ENCODE results near the gene LHB. TPM values are rescaled to one million over a fixed set of nuclear protein-coding genes. Genes with fewer than 3 reads are reported as not detected.
A peak's percentile ranks its signal among the peaks of the same experiment; 100 is the strongest.
"Not testable (repeated sequence)": the region's sequence is repeated elsewhere in the genome, so short reads cannot be mapped to it uniquely, and the experiment has no call there.

The LHB gene
- total RNA-seq, 1 experiment from 2014 or later = 1.8 TPM

DNA sequence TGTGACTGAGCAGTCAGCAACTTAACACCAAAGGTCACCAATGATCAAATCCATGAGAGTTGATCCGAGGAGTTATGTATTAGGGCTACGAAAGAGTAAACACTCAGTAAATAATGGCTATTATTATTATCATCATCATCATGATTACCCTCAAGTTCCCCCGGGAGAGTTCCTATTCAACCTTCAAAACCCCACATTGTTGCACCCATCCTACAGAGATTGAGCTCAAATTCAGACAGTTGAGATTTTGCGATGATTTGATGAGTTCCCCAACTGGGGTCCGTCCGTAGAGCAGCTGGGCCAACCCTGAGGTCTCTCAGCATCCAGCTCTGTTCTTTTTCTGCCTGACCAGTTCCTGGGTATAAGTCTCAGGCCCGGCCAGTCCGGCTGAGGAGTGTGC, 21.2 kb upstream of the LHB start:
- DNase-seq (ENCODE audit: low read depth) = not testable (repeated sequence)

DNA sequence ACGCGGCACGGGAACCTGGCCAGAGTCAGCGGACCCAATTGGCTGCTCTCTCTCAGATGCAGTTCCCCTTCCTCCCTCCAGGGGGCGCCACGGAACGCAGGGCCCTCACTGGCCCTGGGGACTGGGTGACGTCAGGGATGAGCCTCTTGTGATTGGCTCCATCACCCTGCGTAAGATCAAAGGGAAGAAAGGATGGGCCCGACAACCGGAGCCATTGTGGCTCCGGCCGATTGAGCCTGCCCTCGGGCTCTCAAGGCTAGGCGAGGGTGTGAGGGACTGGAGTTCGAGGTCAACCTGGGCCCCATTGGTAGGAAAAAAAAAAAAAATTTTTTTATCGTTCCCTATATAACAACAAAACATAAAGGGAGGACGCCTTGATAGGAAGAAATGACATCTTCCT, 19.9 kb upstream of the LHB start, which contains the start of gene CGB1:
Gene CGB1 (minus strand): TSS at position 81 of the 400 bp plus-strand sequence. CDS start 184 bp downstream, outside the sequence.
- not testable (repeated sequence) for DNase-seq (ENCODE audit: low read depth)

DNA sequence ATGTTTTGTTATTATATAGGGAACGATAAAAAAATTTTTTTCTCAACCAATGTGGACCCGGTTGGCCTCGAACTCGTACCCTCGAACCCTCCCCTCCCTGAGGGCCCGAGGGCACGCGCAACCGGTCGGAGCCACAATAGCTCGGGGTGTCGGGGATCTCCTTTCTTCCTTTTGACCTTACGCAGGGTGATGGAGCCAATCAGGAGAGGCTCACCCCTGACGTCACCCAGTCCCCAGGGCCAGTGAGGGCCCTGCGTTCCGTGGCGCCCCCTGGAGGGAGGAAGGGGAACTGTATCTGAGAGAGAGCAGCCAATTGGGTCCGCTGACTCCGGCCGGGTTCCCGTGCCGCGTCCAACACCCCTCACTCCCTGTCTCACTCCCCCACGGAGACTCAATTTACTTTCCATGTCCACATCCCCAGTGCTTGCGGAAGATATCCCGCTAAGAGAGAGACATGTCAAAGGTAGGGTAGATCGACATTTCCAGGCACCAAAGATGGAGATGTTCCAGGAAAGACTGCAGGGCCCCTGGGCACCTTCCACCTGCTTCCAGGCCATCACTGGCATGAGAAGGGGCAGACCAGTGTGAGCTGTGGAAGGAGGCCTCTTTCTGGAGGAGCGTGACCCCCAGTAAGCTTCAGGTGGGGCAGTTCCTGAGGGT, 14.9 kb upstream of the LHB start, which contains the start of gene CGB2:
Gene CGB2 (plus strand): TSS at position 249 of the 660 bp plus-strand sequence. CDS start 206 bp downstream, at position 455.
- DNase-seq (ENCODE audit: low read depth) = not testable (repeated sequence)

DNA sequence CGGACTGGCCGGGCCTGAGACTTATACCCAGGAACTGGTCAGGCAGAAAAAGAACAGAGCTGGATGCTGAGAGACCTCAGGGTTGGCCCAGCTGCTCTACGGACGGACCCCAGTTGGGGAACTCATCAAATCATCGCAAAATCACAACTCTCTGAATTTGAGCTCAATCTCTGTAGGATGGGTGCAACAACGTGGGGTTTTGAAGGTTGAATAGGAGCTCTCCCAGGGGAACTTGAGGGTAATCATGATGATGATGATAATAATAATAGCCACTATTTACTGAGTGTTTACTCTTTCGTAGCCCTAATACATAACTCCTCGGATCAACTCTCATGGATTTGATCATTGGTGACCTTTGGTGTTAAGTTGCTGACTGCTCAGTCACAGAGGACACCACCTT, 13.4 kb upstream of the LHB start:
- DNase-seq (ENCODE audit: low read depth) = not testable (repeated sequence)

DNA sequence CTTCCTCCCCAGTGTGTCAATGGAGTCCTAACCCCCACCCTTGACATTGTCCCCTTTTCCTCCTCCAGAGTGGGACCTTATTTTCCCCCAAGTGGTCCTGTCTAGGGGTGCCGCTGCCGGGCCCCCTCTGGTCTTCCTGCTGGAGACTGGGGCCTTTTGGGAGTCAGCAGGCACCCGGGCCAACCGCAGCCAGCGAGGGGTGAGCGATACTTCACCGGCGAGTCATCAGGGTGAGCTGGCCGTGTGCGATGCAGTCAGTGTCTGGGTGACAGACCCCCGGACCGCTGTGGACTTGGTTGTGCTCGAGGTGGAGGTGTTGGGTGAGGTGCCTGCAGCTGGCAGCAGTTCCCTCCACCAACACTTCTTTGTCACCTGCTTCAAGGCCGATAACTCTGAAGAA, 12.9 kb upstream of the LHB start:
- DNase-seq (ENCODE audit: low read depth) = peak; percentile 62

DNA sequence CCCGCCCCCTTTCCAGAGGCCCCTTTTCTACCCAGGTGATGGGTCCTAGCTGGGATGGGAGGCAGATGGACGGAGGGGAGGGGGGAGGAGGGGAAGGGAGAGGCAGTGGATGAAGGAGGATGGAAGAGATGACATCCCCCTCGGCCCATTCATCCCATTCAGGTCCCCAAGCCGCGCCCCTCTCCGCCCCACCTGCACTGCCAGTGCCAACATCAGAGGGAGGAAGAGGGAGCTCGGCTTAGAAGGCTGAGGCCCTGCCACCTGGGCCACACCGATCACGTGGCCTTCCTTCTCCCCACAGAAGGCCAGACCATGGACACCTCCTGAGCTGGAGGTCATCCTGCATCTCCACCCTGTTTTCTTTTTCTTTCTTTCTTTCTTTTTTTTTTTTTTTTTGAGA, 11.8 kb upstream of the LHB start:
- DNase-seq (ENCODE audit: low read depth) = not testable (repeated sequence)

DNA sequence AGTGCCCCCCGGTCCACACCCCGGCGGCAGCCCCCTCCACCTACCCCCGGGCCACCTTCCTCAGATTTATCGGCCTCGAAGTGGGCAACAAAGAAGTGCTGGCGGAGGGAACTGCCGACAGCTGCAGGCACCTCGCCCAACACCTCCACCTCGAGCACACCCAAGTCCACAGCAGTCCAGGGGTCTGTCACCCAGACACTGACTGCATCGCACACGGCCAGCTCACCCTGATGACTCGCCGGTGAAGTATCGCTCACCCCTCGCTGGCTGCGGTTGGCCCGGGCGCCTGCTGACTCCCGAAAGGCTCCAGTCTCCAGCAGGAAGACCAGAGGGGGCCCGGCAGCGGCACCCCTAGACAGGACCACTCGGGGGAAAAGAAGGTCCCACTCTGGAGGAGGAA, 8.7 kb upstream of the LHB start:
- peak; percentile 45 for DNase-seq (ENCODE audit: low read depth)

DNA sequence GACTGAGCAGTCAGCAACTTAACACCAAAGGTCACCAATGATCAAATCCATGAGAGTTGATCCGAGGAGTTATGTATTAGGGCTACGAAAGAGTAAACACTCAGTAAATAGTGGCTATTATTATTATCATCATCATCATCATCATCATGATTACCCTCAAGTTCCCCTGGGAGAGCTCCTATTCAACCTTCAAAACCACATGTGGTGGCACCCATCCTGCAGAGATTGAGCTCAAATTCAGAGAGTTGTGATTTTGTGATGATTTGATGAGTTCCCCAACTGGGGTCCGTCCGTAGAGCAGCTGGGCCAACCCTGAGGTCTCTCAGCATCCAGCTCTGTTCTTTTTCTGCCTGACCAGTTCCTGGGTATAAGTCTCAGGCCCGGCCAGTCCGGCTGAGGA, 8.2 kb upstream of the LHB start:
- DNase-seq (ENCODE audit: low read depth) = not testable (repeated sequence)

DNA sequence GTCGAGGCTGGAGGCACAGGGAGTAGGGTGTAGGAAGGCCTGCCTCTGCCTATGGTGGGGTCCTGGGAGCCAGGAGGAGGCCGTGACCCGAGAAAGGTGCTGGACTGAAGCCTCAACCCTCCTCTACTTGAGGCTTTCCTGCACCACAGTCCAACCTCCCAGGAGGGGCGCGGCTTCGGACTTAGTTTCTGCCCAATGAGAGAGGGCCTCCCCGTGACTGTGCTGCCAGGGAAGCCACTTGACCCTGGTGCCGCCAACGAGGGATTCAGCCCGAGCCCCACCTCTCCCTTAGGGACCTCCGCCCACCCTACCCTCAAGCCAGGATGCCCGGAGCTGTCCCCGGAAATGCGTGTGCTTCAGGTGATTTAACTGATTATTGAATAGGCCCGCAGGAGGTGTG, 7.3 kb upstream of the LHB start, which contains the start of gene CGB3:
Gene CGB3 (minus strand): TSS at position 101 of the 400 bp plus-strand sequence. CDS start 362 bp downstream, outside the sequence.
- DNase-seq (ENCODE audit: low read depth) = not testable (repeated sequence)

DNA sequence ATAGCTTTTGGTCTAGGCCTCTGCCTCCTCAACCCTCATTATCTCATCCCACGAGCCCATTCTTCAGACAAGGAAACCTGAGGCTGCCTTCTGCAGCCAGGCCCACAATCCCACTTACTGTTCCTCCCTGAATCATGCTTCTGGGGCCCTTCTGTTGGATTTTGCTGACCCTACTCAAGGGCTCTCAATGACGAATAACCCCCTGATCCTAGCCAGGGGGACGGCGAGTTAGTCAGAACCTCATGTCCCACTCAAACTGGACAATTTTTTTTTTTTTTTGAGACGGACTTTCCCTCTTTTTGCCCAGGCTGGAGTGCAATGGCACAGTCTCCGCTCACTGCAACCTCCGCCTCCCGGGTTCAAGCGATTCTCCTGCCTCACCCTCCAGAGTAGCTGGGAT, 5.2 kb upstream of the LHB start:
- DNase-seq (ENCODE audit: low read depth) = no peak

DNA sequence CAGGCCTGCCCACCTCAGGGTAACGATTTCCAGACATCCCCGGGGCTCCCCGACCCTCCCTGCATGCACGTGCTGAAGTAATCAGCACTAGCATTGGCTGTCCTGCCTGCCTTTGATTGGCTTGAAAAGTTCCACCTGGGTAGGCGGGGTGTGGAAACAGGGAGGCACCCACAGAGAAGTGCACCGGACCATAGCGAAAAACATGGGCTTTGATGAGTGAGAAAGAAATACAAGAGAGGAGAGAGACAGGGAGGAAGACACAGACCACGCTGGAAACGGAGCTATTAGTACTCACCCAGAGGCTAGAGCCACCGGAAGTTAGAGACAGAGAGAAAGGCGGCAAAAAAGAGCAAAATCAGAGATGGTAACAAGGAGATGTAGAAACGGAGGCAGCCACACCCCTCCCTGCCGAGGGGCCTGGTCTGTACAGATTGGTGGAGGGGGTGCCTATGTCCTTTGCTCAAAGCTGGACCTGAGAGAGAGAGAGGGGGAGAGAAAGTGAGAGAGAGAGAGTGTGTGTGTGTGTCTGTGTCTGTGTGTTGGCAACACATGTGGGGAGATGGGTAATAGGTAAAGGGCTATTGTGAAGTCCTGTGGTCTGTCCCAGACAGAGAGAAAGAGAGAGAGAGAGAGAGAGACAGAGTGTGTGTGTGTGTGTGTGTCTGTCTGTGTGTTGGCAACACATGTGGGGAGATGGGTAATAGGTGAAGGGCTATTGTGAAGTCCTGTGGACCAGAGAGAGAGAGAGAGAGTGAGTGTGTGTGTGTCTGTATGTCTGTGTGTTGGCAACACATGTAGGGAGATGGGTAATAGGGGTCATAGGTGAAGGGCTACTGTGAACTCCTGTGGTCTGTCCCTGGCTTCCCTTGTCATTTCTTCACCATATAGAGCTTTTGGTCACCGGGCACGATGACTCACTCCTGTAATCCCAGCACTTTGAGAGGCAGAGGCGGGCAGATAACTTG, 4.3 kb upstream of the LHB start:
- DNase-seq (ENCODE audit: low read depth) = peak; percentile 88

DNA sequence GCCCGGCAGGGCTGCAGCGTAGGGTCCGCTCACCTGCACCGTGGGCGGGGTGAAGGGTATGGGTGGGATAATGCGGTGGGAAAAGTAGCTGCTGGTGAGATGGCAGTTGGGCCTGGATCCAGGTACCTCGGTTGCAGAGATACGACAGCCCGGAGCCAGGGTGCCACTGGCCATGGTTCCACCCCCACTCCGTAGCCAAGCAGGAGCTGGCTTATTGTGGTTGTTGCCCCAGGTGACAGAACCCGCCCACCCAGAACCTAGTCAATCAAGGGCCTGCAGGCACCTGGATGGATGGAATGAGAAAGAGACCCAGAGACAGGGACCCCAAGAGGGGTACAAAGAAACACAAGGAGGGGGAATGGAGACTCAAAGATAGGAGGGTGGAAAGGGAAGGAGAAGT, 3.5 kb upstream of the LHB start:
- no peak for DNase-seq (ENCODE audit: low read depth)

DNA sequence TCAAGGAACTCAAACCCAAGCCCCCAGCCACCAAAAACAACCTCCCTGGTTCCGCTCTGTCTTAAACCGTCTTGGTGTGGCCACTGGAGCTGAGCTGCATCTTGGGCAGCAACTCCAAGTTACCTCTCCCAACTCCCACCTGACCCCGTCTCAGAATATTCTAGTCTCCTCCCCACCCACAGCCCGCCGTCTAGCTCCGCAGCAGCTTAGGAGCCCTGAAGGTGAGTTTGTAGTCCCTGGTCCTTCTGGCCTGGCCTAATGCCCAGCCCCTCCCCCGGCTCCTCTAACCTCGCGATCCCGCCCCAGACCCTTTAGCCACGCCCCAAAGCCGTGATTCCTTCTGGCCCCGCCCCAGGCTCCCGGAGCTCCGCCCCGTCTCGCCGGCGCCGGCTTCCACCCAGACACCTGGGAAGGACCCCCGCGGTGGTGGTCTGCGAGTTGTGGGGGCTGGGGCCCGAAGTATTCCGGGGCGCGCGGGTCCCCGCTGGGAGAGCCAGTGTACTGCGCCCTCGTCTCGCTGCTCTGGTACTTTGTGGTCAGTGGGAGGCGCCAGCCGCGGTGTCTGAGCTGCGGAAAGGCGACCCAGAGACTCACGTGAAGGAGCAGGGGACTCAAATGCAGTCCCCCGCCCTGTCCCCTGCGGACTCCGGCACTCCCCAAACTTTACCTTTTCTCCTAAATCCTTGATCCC, 2.5 kb upstream of the LHB start:
- peak; percentile 25 for DNase-seq (ENCODE audit: low read depth)

DNA sequence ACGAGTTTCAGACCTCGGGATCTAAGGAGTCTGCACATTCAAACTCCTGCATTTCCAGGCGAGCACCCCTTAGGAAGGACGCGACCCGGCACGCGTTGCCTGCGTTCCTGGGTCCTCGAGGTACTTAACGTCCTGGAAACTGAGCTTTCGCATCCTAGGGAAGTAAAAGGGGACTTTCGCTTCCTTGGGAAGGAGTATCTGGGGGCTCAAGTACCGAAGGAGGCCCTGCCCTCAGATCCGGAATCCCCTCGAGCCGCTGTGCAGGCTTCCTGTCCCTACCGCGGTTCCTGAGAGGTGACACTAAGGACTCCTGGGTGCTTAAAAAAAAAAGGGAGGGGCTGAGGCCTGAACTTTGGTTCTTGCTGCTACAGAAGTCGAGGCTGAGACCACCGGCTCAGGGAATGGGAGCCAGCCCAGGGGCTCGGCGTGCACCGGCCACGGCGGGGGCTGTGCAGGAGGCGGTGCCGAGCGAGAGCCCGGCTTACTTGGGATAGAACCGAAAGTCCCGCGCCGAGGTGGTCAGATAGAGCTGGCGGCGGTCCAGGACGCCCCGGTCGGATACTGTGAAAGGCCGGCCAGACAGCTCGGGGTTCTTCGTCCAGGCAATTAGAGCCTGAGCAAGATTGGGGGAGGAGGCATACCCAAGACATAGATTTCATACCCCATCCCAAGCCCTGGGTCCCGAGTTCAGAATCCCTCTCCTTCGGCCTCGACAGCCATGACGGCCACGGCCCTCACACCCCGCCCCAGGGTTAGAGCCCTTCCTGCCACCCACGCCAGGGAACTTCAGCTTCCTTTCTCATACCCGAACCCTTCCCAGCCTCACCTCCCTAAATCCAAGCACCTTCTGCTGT, 1.7 kb upstream of the LHB start:
- not testable (repeated sequence) for DNase-seq (ENCODE audit: low read depth)

DNA sequence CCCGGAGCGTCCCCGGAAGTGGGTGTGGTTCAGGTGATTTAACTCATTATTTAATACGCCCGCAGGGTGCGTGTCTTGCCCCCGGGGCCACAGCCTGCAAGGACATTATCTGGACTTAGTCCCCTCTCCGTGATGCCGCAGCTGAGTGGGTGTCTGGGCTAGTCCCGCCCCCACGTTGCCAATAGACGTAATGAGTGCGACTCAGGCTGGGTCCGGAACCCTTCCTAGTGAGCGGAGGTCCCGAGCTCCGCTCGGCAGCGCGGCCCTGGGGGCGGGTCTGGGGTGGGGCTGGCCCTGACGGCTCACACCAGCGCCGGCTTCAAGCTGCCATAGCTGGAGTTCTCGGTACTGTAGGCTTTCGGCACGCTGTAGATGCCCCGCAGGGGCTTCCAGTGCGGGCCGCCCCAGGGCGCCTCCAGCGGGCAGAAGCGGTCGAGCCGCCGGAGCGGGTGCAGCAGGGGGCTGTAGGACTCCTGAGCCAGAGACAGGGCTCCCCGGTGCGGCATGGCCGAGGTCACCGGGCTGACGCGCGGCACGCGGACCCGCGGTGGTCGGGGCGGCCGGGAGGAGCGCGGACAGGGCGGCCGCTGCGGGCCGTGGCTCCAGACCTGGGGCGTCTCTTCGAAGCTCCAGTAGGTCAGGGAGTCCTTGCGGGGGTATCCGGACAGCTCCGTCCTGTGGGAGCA, 918 bp upstream of the LHB start:
- peak; percentile 68 for DNase-seq (ENCODE audit: low read depth)

DNA sequence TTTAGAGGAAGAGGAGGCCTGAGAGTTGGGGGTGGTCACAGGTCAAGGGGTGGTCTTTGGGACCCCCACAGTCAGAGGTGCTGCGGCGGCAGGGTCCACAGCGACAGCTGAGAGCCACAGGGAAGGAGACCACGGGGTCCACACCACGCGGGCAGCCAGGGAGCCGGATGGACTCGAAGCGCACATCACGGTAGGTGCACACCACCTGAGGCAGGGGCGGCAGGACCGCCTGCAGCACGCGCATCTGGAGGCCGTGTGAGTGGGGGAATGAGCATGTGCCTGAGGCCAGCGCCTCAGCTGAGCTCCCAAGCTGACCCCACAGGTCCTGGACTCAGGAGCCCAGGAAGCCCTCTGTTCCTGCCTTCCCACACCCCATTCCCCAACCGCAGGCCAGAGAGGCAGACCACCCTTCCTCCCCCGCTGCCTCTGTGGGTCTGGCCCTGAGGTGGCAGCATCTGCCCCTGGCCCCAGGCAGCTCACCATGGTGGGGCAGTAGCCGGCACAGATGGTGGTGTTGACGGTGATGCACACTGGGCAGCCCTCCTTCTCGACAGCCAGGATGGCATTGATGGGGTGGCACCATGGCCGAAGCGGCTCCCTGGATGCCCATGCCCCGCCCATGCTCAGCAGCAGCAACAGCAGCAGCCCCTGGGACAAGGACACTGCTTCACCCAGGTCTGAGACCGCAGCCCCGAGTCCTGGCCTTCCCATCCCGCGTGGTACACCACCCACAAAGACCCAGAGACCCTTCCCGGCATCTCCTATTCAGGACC, 638 bp downstream of the LHB start:
- DNase-seq (ENCODE audit: low read depth) = no peak

DNA sequence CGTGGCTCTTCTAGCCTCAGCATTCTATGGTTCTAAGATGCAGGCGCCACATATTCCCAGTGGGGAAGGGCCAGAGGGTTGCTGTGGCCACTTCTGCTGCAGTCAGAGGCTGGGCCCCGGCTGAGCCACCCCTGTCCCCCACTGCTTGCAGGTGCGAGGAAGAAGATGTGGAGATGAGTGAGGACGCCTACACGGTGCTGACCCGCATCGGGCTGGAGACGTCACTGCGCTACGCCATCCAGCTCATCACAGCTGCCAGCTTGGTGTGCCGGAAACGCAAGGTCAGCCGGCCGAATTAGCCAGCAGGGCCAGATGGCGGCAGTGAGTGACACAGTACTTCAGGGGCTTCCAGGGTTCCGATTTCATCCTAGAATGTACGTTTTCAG, 2.0 kb downstream of the LHB start:
- DNase-seq (ENCODE audit: low read depth) = no peak

DNA sequence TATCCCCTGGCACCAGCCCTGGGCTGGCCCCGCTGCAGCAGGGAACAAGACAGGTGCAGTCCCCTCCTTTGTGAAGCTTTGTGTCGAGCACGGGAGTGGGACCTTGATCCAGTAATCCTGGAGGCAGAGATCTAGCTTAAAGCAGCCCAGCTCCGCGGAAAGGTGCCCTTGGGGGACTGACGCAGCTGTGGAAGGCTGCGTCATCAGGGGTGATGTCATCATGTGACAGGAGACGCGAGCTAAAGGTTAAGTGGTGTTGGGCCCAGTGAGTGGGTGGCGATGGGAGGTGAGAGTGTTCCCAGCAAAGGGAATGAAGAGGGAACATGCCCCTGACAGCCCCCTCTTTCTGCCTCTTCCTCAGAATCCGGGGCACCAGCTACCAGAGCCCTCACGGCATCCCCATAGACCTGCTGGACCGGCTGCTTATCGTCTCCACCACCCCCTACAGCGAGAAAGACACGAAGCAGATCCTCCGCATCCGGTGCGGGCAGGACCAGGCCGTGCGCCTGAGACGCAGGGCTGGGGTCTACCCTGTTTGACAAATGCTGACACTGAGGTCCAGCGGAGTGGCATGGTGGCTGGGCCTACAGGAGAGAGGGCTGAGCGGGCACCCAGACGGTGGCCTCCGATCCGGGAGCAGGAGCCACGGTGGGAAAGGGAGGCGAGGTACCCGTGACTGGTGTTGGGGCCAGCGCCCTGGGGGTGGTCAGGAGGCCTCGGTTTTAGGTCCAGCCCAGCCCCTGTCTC, 2.6 kb downstream of the LHB start:
- no peak for DNase-seq (ENCODE audit: low read depth)

DNA sequence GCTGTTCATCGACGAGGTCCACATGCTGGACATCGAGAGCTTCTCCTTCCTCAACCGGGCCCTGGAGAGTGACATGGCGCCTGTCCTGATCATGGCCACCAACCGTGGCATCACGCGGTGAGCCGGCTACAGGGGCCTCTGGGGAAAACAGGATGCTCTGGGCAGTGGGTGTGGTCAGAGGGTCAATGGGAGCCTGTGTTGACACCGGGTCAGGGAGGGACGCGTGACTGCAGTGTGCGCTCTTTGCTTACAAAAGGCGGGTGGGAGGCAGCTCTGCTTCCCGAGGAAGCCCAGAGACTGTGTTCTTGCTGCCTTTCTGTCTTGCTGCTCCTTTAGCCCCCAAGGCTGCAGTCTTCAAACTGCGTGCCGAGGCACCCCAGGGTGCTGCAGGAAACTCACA, 5.7 kb downstream of the LHB start:
- no peak for DNase-seq (ENCODE audit: low read depth)

Data from M059J (cell line).